Fibroblast of lung (primary cell): Measurements from ENCODE around the gene METTL25. TPM values are rescaled to one million over a fixed set of nuclear protein-coding genes. Genes with fewer than 3 reads are reported as not detected.

Experiments
- DNase-seq, 2 donors: peaks; one replicate each; pipeline versions ENCODE4 v3.0.0 to v3.0.0-alpha.2; 2010; ENCODE audit warnings: low read depth in 2 of 2
- H2AFZ ChIP-seq: 2 replicates; pipeline ENCODE4 v1.5.1; 2012; ENCODE audit warnings: low read length, control low read depth, inconsistent platforms
- H3K27ac ChIP-seq: 2 replicates; pipeline ENCODE4 v1.5.1; 2011; ENCODE audit warnings: low read length, control low read depth; ENCODE audit not compliant: insufficient read depth
- H3K27me3 ChIP-seq: 2 replicates; pipeline ENCODE4 v1.5.1; 2011; ENCODE audit warnings: mild to moderate bottlenecking, low read length; ENCODE audit not compliant: control insufficient read depth, insufficient read depth
- H3K36me3 ChIP-seq: 2 replicates; pipeline ENCODE4 v1.5.1; 2011; ENCODE audit warnings: low read length; ENCODE audit not compliant: control insufficient read depth, insufficient read depth
- H3K4me1 ChIP-seq: 2 replicates; pipeline ENCODE4 v1.5.1; 2011; ENCODE audit warnings: low read length; ENCODE audit not compliant: control insufficient read depth, insufficient read depth; ENCODE audit errors: extremely low read depth
- H3K4me2 ChIP-seq: 2 replicates; pipeline ENCODE4 v1.5.1; 2011; ENCODE audit warnings: low read length, control low read depth; ENCODE audit not compliant: insufficient read depth; ENCODE audit errors: extremely low read depth
- H3K4me3 ChIP-seq, 4 experiments: fragments of 200-600 bp in 1 of 4; sonication (generic) in 1 of 4; replicated peaks in 1 of 4; 2 replicates each; pipeline ENCODE4 v1.5.1; 2011 to 2016; ENCODE audit warnings: low read length in 4 of 4, low read depth in 3 of 4, mild to moderate bottlenecking in 3 of 4, control low read depth in 2 of 4, inconsistent platforms in 1 of 4, mixed read lengths in 1 of 4; ENCODE audit not compliant: insufficient read depth in 1 of 4; ENCODE audit errors: control extremely low read depth in 1 of 4
- H3K79me2 ChIP-seq: 2 replicates; pipeline ENCODE4 v1.5.1; 2012; ENCODE audit warnings: mild to moderate bottlenecking, low read length, inconsistent platforms; ENCODE audit not compliant: control insufficient read depth, insufficient read depth
- H3K9ac ChIP-seq: 2 replicates; pipeline ENCODE4 v1.5.1; 2011; ENCODE audit warnings: mild to moderate bottlenecking, low read length, control low read depth; ENCODE audit not compliant: insufficient read depth
- H3K9me3 ChIP-seq: 2 replicates; pipeline ENCODE4 v1.5.1; 2012; ENCODE audit warnings: low read depth, low read length; ENCODE audit not compliant: control insufficient read depth, insufficient read depth
- H4K20me1 ChIP-seq: 2 replicates; pipeline ENCODE4 v1.5.1; 2011; ENCODE audit warnings: low read length; ENCODE audit not compliant: control insufficient read depth, insufficient read depth; ENCODE audit errors: extremely low read depth
- CTCF ChIP-seq, 2 donors: IDR thresholded peaks in 1 of 2; conservative IDR thresholded peaks in 1 of 2; 1 replicate in 1 of 2; 2 replicates in 1 of 2; pipeline ENCODE4 v1.5.1; 2011 to 2012; ENCODE audit warnings: low read length in 2 of 2, control low read depth in 1 of 2, inconsistent platforms in 1 of 2, low read depth in 1 of 2, mild to moderate bottlenecking in 1 of 2
- EZH2 ChIP-seq: IDR thresholded peaks from 2 replicates; pipeline ENCODE4 v1.5.1; 2012; ENCODE audit warnings: low read length, control low read depth, mild to moderate bottlenecking; ENCODE audit errors: missing control alignments
- polyA plus RNA-seq, 2 donors: library from polyadenylated mRNA; depleted of rRNA in 1 of 2; stranded (reverse) in 1 of 2; unstranded in 1 of 2; fragments of >200 nt; gene quantifications; 2 replicates each; pipeline ENCODE4 v1.2.1, GENCODE V29; 2011 to 2012; ENCODE audit warnings: missing spikeins in 1 of 2
- total RNA-seq: library from RNA; depleted of rRNA; stranded (reverse); fragments of >200 nt; gene quantifications from 2 replicates; pipeline ENCODE4 v1.2.1, GENCODE V29; 2014

The METTL25 gene
- total and polyA plus RNA-seq, 2 donors (not counting 1 experiment from before 2014, with no cell fraction given), result 4.2 to 6.9 TPM

- Histone ChIP-seq H3K27me3 (no peaks in the 10 kb centered on the region), H3K27ac (no peak overlapping the region), H3K36me3 (no peaks in the 10 kb centered on the region), H2AFZ (no peak overlapping the region), H3K4me1 (no peaks in the 10 kb centered on the region), H3K9me3 (no peaks in the 10 kb centered on the region), H3K4me3 (no peak overlapping the region), H3K79me2 (no peaks in the 10 kb centered on the region), H3K4me2 (no peak overlapping the region), H4K20me1 (peaks cover 2% of the 10 kb centered on the region), H3K9ac (no peak overlapping the region)
- peak; percentile 13 to 42 for DNase-seq
- TF ChIP-seq CTCF (conservative IDR thresholded peaks at IDR 0.05 in 1 of 2, IDR thresholded peaks at IDR 0.05 in 1 of 2; ENCODE audit: low read depth in 1 of 2, low read length in 2 of 2), result no peak
- TF ChIP-seq EZH2, result no peak
Measured at GRCh38 chr12:82414044-82414443, 55.7 kb downstream of the METTL25 start.

GRCh38 chr12:82414926-82415325 is 56.6 kb downstream of the METTL25 start:
- H3K4me3 ChIP-seq, result no peak overlapping the region
- H4K20me1 ChIP-seq, result peaks cover 2% of the 10 kb centered on the region
- no peak overlapping the region for H3K27ac ChIP-seq
- peak in 1 of 2 donors; percentile 75 for DNase-seq
- no peak overlapping the region for H3K4me2 ChIP-seq
- no peaks in the 10 kb centered on the region for H3K36me3 ChIP-seq
- H3K9ac ChIP-seq, result no peak overlapping the region
- H3K9me3 ChIP-seq, result no peaks in the 10 kb centered on the region
- H2AFZ ChIP-seq, result no peak overlapping the region
- no peaks in the 10 kb centered on the region for H3K27me3 ChIP-seq
- TF ChIP-seq CTCF (conservative IDR thresholded peaks at IDR 0.05 in 1 of 2, IDR thresholded peaks at IDR 0.05 in 1 of 2; ENCODE audit: low read depth in 1 of 2, low read length in 2 of 2), result no peak
- no peak for TF ChIP-seq EZH2
- no peaks in the 10 kb centered on the region for H3K79me2 ChIP-seq
- H3K4me1 ChIP-seq, result no peaks in the 10 kb centered on the region

GRCh38 chr12:82415402-82415801 is 57.1 kb downstream of the METTL25 start:
- H3K4me3 ChIP-seq, result no peak overlapping the region
- H3K4me2 ChIP-seq, result no peak overlapping the region
- TF ChIP-seq EZH2, result no peak
- TF ChIP-seq CTCF (conservative IDR thresholded peaks at IDR 0.05 in 1 of 2, IDR thresholded peaks at IDR 0.05 in 1 of 2; ENCODE audit: low read depth in 1 of 2, low read length in 2 of 2), result no peak
- H2AFZ ChIP-seq, result no peak overlapping the region
- DNase-seq, result peak in 1 of 2 donors; percentile 90
- H3K4me1 ChIP-seq, result no peaks in the 10 kb centered on the region
- H3K79me2 ChIP-seq, result no peaks in the 10 kb centered on the region
- no peaks in the 10 kb centered on the region for H3K9me3 ChIP-seq
- peaks cover 2% of the 10 kb centered on the region for H4K20me1 ChIP-seq
- H3K27ac ChIP-seq, result no peak overlapping the region
- no peaks in the 10 kb centered on the region for H3K36me3 ChIP-seq
- H3K27me3 ChIP-seq, result no peaks in the 10 kb centered on the region
- no peak overlapping the region for H3K9ac ChIP-seq
